Erythroblast (primary cell): ENCODE results near the gene GRIP2.

Experiments
- GATA1 ChIP-seq: IDR thresholded peaks from 2 replicates; pipeline ENCODE4 v1.6.1; 2011; ENCODE audit warnings: low read depth, mild to moderate bottlenecking, control low read depth, low read length, moderate library complexity
- POLR2A ChIP-seq: IDR thresholded peaks from 2 replicates; pipeline ENCODE4 v1.6.1; 2011; ENCODE audit warnings: mild to moderate bottlenecking, low read length

GRCh38 chr3:14531856-14532395, 8.2 kb downstream of the GRIP2 start:
- no peak for TF ChIP-seq POLR2A
- TF ChIP-seq GATA1: no peak
